ENCODE data around the gene CLBA1.

The CLBA1 gene

DNA sequence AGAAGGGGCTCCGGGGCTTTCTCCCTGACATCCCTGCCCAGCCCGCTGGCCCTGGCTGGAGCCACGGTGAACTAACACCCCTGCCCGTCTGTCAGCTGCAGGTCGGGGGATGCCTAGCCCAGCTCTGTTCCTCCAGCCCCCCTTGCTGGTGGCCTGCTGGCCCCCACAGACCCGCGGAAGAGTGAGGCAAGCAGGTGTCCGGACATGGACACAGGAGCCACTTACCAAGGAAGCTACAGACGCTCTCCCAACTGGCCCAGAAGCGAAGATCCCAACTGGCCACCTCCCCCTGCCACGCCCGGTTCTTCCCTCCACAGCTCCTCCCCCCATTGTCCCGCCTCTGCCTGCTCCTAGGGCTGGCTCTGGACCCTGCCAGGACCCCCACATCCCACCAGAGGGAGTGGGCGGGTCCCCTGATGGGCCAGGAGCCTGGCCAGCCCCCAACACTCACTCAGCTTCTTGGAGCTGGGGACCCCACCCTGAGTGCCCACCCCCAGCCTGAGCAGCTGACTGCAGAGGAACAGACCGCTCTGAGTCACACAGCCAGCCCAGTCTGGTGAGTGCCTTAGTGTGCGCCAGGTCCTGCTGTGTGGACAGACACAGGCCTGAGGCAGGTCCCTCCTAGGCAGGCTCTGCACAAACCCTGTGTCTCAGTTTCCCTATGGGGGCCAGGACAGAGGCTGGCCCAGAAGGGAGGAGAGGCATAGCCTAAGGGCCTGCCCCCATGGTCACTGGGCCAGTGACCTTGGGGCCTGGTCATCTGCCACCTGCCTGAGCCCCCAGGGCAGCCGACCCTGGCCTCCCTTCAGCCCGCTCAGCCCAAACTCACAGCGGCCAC is 15.1 kb upstream of the CLBA1 start:
- DNase-seq (ENCODE audit: insufficient read length, low spot score) (no peak), FAIRE-seq (no peak)
- TF ChIP-seq, protein P1, sequence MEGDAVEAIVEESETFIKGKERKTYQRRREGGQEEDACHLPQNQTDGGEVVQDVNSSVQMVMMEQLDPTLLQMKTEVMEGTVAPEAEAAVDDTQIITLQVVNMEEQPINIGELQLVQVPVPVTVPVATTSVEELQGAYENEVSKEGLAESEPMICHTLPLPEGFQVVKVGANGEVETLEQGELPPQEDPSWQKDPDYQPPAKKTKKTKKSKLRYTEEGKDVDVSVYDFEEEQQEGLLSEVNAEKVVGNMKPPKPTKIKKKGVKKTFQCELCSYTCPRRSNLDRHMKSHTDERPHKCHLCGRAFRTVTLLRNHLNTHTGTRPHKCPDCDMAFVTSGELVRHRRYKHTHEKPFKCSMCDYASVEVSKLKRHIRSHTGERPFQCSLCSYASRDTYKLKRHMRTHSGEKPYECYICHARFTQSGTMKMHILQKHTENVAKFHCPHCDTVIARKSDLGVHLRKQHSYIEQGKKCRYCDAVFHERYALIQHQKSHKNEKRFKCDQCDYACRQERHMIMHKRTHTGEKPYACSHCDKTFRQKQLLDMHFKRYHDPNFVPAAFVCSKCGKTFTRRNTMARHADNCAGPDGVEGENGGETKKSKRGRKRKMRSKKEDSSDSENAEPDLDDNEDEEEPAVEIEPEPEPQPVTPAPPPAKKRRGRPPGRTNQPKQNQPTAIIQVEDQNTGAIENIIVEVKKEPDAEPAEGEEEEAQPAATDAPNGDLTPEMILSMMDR (IDR thresholded peaks at IDR 0.05; ENCODE audit: insufficient read depth, missing control alignments), result no peak

DNA sequence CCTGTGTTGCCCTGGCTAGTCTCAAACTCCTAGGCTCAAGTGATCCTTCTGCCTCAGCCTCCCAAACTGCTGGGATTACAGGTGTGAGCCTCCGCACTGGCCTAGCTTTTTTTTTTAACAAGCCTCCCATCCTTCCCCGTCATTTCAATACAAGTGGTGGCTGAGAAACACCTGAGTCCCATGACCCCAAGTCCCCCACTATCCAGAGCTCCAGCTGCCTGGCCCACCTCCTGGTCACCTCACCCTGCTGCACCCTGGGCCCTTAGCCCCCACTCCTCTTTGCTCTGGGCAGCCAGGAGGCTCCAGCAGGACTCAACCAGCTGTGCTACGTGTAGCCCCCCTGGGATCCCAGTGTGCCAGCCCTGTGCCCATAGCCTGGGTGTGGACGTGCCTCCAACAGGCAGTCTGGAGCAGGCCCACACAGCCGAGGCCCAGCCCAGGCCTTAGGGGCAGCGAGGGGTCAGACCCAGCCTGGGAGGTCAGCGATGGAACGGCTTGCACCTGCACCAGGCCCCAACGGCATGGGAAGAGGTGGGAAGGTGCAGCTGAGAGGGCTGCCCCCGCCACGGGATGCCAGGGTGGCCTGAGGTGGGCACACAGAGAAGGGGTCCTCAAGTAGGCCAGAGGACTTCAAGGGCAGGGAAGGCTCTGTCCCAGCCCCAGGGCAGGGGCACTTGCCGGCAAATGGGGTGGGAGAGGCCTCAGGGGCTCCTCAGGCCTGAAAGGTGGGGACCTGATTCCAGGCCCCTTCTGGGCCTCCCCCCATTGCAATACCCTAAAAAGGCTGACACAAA is 13.9 kb upstream of the CLBA1 start:
- TF ChIP-seq, protein P1 (IDR thresholded peaks at IDR 0.05; ENCODE audit: insufficient read depth, missing control alignments), result no peak
- DNase-seq (ENCODE audit: insufficient read length, low spot score), result no peak
- FAIRE-seq, result no peak

DNA sequence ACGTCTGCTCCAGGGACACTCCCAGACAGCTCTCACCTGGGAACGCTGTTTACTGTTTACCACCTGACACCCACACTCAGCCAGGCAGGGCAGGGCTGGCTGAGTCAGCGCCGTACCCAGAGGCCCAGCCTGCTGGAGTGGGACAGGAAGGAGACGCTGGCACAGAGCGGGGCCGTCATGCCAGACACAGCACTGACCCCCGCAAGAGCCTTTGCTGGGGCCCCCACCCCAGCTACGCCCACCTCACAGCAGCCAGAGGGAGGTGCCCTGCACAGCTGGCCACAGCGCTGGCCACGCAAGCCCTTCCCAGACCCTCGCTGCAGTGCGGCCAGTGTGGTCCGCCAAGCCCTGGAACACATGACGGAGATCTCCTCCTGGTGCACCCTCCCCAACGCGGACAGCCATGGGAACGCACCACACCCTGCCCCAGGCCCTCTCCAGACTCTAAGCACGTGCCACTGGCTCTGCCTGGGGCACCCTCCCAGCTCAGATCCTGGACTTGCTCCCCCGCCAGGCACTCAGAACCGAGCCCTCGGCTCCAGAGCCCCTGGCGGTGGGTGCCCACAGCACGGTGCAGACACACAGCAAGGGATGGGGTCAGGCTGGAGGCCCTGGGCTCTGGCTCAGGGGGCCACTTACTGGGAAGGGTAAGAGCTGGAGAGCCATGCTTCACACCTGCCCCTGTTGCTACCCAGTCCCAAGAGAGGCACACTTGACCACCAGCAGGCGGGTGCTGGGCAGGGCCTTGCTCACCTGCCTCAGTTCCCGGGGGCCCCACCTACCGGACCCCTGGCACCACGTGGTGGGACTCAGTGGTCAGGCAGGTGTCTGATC is 13.1 kb upstream of the CLBA1 start:
- no peak for DNase-seq (ENCODE audit: insufficient read length, low spot score)
- TF ChIP-seq, protein P1 (IDR thresholded peaks at IDR 0.05; ENCODE audit: insufficient read depth, missing control alignments), result no peak
- FAIRE-seq, result no peak

DNA sequence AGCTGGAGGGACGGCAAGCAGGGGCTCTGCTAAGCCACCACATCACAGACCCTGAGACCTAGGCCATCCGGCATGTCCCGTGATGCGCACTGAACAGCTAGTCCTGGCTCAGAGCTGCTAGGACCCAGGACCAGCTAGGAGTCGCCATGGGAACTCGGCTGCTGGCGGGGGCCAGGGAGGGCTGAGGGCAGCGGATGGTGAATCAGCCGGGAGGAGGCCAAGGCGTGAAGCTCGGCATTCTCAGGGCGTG is 12.5 kb upstream of the CLBA1 start:
- FAIRE-seq, result no peak
- TF ChIP-seq, protein P1 (IDR thresholded peaks at IDR 0.05; ENCODE audit: insufficient read depth, missing control alignments), result no peak
- no peak for DNase-seq (ENCODE audit: insufficient read length, low spot score)

DNA sequence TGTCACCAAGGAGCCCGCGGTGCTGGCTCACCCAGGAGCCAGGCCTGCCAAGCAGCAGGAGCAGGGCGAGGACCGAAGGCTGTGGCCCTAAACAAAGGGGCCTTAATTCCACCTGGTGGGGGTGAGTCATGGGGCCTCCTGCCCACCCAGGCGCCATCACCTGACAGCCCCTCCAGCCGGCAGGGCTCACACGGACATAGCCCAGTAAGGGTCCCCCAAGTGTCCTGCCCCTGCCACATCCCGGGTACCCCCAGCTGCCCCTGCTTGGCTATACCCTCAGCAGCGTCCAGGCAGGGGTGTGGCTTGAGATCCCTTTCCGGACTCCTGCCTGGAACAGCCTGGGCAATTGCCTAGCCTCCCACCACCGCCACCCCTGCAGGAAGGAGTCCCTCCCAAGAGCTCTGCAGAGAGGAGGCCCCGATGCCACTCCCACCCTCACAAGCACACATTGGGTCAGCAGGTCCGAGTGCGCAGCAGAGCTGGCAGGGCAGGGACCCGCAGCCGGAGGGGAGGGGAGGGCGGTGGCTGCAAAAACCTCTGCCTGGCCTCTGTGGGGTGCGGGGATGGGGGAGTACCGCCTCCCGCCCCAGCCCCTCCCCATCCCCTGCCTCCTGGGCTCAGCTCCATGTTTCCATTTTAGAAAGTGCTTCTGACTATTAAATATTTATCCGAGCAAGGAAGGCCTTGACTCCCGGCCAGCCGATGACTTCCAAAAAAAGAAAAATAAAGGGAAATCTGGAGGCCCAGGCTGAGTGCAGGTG is 12.0 kb upstream of the CLBA1 start:
- TF ChIP-seq, protein P1 (IDR thresholded peaks at IDR 0.05; ENCODE audit: insufficient read depth, missing control alignments), result no peak
- FAIRE-seq (no peak), DNase-seq (ENCODE audit: insufficient read length, low spot score) (no peak)

DNA sequence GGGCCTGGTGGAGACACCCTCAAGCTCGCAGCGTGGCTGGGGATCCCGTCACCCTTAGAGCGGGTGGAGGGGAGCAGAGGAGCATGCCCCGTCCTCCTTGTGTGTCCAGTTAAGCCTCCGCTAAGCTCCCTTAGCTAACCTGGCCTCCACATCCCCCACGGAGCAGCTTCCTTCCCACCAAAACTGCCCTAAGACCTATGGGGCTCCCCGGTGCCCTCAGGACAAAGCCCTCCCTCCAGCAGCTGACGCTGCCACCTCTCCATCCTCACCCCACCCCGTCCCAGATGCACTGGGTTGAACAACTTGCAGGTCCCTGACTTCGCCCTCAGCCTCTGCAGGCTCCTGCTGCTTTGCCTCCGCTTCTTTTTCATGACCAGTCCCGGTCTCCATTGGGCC is 11.4 kb upstream of the CLBA1 start:
- FAIRE-seq, result no peak

More for the DNA sequence above, 11.4 kb upstream of the CLBA1 start:
- DNase-seq (ENCODE audit: insufficient read length, low spot score), result no peak
- TF ChIP-seq, protein P1 (IDR thresholded peaks at IDR 0.05; ENCODE audit: insufficient read depth, missing control alignments), result no peak

Measured in D721Med (cell line).